ENCODE data around the gene POU2F3.

GRCh38 chr11:120195601-120196320, 44.2 kb upstream of the POU2F3 start:
- no peak for TF ChIP-seq POLR2A (IDR thresholded peaks at IDR 0.05)
- no peak for TF ChIP-seq EP300 (IDR thresholded peaks at IDR 0.05)
- no peak for TF ChIP-seq CTCF (IDR thresholded peaks at IDR 0.05)
